Fibroblast of skin of abdomen (primary cell): ENCODE data around the gene RNF121.

Source experiments
- DNase-seq: peaks from one replicate; pipeline ENCODE4 v3.0.0-alpha.2; 2013

Gene RNF121

GRCh38 chr11:71935338-71935925 is 6.6 kb downstream of the RNF121 start:
- DNase-seq = no peak

- DNase-seq = peak; percentile 56
These were observed 8.0 kb downstream of the RNF121 start for GRCh38 chr11:71936825-71937224.

- DNase-seq = no peak
These were observed 9.0 kb downstream of the RNF121 start for GRCh38 chr11:71937826-71938225.

- peak; percentile 77 for DNase-seq
These were observed 11.8 kb downstream of the RNF121 start for GRCh38 chr11:71940561-71941219.

DNA sequence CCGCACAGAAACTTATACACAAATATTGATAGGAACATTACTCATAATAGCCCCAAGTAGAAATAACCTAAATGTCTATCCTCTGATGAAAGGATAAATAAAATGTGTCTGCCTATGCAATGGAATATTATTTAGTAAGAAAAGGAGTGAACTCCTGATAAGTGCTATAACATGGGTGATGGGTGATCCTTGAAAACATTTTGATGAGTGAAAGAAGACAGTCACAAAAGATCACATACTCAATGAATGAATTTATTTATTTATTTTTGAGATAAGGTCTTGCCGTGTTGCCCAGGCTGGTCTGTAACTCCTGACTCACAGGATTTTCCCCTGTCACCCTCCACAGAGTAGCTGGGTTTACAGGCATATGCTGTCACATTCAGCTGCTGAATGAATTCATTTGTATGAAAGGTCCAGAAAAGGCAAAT is 17.3 kb downstream of the RNF121 start:
- DNase-seq = peak; percentile 71

DNA sequence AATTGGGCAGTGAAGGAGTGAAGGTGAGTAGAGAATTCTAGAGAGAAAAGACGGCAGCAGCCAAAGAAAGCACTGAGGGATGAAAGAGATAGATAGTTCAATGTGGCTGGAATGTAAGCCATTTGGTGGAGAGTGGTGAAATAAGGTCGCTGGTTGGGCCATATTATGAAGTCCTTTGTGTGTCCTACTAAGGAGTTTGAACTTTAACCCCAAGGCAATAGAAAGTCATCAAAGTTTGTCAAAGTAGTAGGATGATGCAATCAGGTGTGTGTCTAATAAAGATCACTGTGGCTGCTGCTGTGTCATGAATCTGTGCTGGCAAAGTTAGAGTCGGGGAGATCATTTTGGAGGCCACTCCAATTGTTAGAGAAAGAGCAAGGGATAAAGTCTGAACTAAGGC is 18.7 kb downstream of the RNF121 start:
- DNase-seq = no peak

DNA sequence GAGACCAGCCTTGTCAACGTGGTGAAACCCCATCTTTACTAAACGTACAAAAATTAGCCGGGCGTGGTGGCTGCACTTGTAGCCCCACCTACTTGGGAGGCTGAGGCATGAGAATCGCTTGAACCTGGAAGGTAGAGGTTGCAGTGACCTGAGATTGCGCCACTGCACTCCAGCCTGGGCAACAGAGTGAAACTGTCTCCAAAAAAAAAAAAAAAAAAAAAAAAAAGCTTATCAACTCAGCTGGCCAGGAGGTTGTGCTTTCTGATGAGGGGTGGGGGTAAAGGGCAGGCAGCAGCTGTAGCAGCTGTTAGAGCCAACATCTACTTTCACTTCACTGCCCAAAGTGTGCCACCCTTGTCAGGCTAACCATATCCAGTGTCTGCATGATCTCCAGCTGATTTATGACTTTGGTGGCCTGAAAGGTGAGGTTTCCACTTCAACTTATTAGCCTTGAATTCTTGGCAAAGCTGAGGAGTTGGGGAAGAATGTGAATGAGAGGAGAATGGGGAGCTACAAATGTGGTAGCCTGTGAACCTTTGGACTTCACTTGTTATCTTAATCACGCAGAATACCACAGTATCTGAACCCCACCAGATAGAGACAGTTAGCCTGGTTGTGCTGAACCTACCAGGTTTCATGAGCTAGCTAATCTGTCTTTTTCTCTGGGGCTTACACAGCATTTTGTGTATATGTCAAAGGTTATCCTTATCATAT is 19.6 kb downstream of the RNF121 start:
- DNase-seq = peak; percentile 25

- DNase-seq = no peak
These were observed 20.2 kb downstream of the RNF121 start for GRCh38 chr11:71949034-71949433.

- no peak for DNase-seq
These were observed 23.0 kb downstream of the RNF121 start for GRCh38 chr11:71951741-71952310.

GRCh38 chr11:71955898-71956456 is 27.1 kb downstream of the RNF121 start:
- no peak for DNase-seq

GRCh38 chr11:71962428-71963038 is 33.7 kb downstream of the RNF121 start:
- no peak for DNase-seq

DNA sequence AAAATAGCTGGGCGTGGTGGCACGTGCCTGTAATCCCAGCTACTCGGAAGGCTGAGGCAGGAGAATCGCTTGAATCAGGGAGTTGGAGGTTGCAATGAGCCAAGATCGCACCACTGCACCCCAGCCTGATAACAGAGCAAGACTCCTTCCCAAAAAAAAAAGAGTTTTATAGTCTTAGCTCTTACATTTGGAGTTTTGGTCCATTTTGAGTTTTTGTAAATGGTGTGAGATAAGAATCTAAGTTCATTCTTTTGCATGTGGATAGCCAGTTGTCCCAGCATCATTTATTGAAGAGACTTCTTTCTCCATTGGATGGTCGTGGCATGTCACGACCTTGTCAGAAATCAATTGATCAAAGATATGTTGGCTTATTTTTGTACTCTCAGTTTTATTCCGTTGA is 34.6 kb downstream of the RNF121 start:
- DNase-seq = no peak

DNA sequence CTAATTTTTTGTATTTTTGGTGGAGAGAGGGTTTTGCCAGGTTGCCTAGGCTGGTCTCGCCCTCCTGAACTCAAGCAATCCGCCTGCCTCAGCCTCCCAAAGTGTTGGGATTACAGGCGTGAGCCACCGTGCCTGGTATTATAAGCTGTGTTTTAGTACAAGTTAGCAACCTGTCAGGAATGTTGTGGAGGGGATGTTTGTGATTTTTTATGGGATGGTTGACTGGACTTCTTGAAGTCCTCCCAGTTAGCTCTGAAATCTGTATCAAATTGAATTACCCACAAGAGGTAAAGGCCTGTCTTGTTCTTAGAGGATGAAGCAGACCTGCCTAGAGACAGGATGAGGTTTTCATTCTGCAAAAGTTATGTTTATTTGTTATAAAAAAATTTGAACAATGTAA is 35.8 kb downstream of the RNF121 start:
- no peak for DNase-seq

GRCh38 chr11:71971680-71972079 is 42.8 kb downstream of the RNF121 start:
- no peak for DNase-seq

GRCh38 chr11:71976551-71976950 is 47.7 kb downstream of the RNF121 start:
- DNase-seq = no peak

DNA sequence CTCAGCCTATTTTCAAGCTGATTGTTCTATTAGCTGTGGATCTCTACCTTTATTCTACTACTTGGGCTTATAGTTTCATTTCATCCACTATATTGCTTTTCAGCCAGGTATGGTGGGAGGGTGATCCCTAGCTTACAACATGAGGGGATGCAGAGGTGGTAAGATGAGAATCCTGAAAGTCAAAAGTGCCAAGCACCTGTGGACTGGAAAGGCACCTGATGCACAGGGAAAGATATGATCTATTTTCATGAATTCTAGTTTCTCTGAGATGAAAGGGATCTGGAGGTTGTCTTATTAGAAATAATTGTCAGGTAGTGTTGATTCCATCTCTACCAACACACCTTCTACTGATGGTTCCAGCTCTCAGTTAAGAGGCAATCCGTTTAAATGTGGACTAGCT is 48.2 kb downstream of the RNF121 start:
- DNase-seq = no peak

DNA sequence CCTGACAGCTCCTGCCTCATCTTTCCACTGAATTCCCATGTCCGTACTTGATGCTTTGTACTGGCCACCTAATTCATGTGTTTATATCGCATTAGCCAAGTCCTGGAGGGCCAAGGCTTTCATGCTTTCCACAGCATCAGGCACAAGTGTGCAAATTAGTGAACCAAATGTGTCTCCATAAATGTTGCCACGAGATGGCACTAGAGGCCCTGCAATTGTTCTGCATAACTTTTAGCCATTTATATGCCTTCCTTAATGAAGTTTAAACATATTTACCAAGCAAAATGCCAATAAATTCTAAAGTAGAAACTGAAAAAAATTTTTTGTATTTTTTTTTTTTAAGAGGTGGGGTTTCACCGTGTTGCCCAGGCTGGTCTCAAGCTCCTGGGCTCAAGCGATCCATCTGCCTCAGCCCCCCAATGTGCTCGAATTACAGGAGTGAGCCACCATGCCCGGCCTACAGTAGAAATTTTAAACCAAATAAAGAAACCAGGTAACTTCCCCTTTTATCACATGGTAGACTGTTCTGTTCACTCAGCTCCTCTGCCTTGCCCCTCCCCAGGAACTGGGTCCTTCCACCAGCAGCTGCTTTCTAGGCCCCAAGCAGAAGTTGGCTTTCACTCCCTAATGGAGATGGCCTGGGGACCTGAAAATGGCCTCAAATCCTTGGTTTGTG is 49.0 kb downstream of the RNF121 start:
- DNase-seq = peak; percentile 45

DNA sequence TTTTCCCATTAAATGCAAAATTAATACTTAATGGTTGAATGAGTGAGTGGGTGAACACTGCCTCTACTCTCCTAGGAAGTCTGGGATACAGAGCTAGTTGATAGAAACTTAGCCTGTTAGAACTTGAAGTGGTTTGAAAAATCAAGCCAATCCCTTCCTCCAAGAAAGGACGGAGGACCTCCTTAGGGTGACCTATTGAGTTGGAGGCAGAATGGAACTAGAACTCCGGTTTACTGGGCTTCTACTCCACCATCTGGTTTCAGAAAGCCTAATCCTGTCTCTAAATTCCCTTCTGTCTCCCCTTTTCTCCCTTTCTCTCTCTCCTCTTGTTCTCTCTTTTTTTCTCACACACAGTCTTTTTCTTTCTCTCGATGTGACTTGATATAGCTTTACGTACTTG is 50.2 kb downstream of the RNF121 start:
- DNase-seq = no peak

- no peak for DNase-seq
These were observed 50.8 kb downstream of the RNF121 start for GRCh38 chr11:71979602-71980001.

GRCh38 chr11:71986131-71986530 is 57.3 kb downstream of the RNF121 start:
- no peak for DNase-seq

DNA sequence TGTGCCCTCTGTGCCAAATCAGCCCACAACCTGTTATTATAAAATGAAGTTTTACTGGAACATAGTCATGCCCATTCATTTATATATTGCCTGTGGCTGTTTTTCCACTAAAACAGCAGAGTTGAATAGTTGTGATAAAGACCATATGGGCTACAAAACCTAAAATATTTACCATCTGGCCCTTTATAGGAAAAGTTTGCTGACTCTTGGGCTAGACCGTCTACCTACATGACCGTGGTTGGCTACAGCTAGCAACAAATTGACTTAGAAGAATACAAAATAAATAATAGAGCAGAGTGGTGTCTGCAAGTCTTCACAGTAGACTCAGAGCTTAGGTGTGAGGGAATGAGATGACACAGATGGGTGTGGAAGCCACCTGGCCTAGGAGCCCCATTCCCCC is 58.7 kb downstream of the RNF121 start:
- no peak for DNase-seq

DNA sequence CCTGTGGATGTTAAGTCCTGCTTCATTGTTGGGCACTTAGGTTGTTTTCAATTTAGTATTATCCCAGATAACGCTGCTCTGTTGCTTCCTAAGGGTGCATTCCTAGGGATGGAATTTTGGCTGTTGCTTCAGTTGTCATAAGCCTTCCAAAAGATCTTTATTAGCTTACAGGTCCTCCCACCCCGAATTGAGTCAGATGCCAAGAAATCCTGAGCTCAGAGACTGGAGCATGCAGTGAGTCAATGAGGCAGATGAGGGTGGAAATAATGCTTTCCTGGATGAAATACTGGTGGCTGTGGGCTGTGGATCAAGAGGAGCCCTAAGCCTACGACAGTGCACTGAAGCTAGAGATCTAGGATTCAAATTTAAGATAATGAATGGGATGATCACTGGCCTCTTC is 59.2 kb downstream of the RNF121 start:
- peak; percentile 90 for DNase-seq
